Mammary epithelial cell (primary cell): Measurements from ENCODE around the gene IFT57.

Experiments used
- EZH2 ChIP-seq: IDR thresholded peaks from 2 replicates; pipeline ENCODE4 v1.6.1; 2012; ENCODE audit warnings: low read length, inconsistent platforms, borderline replicate concordance
- TF ChIP-seq, protein P1 (sequence below), 2 donors: IDR thresholded peaks in 1 of 2; conservative IDR thresholded peaks in 1 of 2; 2 replicates each; pipeline ENCODE4 v1.5.1; 2011 to 2012; ENCODE audit warnings: inconsistent platforms in 2 of 2, low read length in 2 of 2, mild to moderate bottlenecking in 2 of 2, control low read depth in 1 of 2, low read depth in 1 of 2; ENCODE audit not compliant: insufficient read depth in 1 of 2; ENCODE audit errors: extremely low read depth in 1 of 2

DNA sequence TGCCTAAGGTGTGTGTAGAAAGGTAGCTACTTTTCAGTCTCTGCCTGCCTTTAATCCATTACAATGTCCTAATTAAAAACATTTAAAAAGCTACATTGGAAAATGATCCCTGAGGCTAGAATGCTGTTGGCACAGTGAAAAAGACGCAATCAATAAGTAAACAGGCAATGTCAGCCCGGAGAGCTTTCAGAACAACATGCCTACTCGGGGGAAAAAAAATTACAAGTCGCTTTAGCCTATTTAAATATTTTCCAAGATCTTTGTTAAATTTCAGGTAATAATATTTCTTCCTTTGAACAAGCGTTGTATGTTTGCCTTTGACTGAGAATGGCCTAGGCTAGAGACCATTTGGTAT, 84.8 kb downstream of the IFT57 start:
- TF ChIP-seq, protein P1, sequence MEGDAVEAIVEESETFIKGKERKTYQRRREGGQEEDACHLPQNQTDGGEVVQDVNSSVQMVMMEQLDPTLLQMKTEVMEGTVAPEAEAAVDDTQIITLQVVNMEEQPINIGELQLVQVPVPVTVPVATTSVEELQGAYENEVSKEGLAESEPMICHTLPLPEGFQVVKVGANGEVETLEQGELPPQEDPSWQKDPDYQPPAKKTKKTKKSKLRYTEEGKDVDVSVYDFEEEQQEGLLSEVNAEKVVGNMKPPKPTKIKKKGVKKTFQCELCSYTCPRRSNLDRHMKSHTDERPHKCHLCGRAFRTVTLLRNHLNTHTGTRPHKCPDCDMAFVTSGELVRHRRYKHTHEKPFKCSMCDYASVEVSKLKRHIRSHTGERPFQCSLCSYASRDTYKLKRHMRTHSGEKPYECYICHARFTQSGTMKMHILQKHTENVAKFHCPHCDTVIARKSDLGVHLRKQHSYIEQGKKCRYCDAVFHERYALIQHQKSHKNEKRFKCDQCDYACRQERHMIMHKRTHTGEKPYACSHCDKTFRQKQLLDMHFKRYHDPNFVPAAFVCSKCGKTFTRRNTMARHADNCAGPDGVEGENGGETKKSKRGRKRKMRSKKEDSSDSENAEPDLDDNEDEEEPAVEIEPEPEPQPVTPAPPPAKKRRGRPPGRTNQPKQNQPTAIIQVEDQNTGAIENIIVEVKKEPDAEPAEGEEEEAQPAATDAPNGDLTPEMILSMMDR (conservative IDR thresholded peaks at IDR 0.05 in 1 of 2, IDR thresholded peaks at IDR 0.05 in 1 of 2; ENCODE audit: extremely low read depth in 1 of 2, insufficient read depth in 1 of 2, low read depth in 1 of 2, low read length in 2 of 2): no peak
- TF ChIP-seq EZH2: no peak
